Stimulated activated CD8-positive, alpha-beta memory T cell treated with anti-CD3 and anti-CD28 coated beads, Interleukin-15, amount 100 ng/mL, for 48 hours (primary cell): ENCODE measurements around the gene TRHDE.

Experiments
- DNase-seq, 2 donors: peaks; one replicate each; pipeline ENCODE4 v3.0.0-alpha.2; 2020; ENCODE audit warnings: low read depth in 2 of 2

TRHDE gene

DNA sequence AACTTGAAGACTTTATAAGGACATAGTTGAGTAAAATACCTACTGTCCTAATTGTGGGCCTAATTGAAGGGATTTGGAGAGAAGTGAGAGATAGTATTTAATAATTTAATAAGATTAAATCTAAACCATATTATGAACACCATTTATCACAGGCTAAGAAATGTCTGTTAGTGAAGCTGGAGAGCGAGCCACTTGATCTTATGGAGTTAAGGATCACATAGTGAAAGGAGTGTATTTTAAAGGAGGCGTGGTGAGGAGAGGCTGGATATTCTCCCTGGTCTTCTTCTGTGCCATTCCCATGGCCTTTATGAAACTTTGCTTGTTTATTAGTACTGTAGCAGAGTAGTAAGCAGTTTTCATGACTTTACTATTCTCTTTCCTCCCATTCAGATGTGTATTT is 172.4 kb downstream of the TRHDE start:
- DNase-seq, result no peak

DNA sequence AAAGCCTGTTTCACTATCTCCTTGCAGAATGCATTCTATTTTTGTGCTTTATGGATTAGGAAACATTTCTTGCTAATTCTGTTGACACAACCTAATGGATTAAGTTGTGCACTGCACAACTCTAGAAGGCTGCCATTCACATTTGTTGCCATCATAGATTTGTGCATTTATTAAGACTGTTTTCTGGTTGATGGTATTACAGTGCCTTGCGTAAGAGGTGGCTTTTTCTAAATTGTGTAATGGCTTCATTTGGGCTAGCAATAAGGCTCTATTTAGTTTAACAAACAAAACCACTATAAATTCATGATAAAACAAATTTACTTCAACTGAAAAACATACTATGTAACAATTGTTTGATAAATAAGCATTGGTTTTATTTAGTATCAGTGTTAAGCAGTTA is 175.9 kb downstream of the TRHDE start:
- DNase-seq, result no peak

DNA sequence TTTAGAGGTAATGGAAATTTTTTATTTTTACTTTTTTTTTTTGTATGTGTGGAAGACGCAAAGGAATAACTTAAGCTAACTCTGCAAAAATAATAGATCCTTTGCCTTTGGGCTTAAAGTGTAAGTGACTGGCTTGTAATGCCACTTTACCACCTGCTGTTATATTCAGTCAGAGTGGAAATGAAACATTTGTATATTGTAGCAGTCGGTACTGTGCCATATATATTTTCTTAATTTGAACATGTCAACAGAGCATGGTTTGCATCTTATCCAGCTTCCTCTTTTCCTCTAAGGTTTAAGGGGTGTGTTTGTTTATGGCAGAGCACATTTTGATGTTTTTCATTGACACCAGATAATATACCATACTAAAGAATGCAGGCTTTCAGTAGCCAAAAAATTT is 176.6 kb downstream of the TRHDE start:
- DNase-seq, result no peak

DNA sequence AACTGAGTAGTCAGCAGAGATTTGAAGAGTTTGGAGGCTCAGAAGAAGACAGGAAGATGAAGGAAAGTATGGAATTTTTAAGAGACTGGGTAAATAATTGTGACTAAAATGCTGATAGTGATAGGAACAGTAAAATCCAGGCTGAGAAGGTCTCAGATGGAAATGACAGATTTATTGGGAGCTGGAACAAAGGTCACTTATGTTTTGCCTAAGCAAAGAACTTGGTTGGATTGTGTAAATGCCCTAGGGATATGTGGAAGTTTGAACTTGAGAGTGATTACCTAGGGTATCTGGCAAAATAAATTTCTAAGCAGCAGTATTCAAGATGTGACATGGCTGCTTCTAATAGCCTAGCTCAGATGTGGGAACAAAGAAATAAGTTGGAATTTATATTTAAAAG is 180.9 kb downstream of the TRHDE start:
- no peak for DNase-seq

DNA sequence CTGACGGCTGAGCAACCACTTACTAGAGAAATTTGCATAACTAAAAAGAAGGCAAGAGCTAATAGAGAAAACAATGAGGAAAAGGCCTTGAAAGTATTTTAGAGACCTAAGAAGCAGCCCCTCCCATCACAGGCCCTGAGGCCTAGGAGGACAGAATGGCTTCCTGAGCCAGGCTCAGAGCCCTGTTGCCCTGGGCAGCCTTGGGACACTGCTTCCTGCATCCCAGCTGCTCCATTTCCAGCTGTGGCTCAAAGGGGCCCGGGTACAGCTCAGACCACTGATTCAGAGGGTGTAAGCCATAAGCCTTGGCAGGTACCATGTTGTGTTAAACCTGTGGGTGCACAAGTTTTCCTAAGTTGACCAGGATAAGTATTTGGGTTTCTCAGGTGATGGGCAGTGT is 181.4 kb downstream of the TRHDE start:
- no peak for DNase-seq

DNA sequence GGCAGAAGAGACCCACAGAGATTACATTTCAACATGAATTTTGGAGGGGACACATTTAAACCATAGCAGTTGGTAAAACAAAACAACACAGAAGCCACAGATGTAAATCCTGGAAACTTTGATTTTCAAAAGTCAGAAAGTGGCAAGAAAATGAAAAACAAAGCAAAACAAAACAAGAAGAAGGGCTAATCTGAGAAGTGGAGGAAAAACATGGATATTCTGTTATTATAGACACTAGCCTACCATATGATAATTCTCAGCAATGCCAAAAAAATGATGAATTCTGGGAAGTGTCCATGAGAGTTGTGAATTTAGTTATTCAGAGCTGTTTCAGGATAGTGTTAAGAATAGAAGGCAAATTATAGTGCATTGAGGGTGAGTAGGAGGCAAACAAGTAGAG is 192.3 kb downstream of the TRHDE start:
- DNase-seq, result no peak

DNA sequence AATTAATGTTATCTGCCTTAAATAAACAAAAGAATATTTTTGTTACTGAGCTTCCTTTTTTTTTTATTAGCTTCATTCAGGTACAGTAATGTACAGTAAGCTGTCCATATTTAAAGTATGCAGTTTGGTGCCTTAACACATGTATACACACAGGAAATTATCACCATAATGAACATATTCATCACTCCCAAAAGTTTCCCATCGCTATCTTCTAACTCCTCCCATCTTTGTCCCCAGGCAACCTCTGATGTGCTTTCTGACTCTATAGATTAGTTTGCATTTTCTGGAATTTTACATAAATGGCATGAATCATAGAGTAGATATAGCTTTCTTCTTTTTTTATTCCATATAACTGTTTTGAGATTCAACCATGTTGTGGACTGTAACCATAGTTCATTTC is 193.0 kb downstream of the TRHDE start:
- DNase-seq, result no peak

DNA sequence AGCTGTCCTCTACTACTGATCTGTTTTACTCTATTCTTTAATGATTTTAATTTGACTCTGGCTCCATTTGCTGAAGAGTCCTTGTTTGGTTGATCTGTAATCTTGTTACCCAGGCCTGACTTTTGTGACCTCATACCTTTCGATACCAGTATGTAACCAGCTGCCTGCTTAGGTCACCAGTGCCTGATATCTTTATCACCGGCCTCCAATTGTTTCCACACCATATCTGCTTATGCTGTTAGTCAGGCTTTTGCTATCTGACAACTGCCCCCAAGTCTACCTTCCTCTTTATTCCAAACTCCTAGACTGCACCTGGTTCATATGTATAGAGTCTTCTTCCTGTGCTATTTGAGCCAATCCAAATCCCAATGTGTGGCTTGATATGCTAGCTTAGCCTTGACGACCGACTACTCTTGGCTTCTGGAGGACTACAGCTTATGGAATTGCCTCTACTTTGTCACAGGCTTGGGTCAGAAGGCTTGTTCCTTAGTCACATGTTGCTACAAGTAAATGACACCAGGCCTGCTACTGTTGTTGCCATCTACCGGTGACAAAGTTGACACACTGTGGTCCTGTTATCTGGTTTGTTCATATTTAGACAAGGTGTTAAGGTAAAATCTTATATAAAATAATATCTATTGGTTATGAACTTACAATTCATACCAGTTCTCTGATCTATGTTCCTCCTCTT is 193.9 kb downstream of the TRHDE start:
- DNase-seq, result no peak

DNA sequence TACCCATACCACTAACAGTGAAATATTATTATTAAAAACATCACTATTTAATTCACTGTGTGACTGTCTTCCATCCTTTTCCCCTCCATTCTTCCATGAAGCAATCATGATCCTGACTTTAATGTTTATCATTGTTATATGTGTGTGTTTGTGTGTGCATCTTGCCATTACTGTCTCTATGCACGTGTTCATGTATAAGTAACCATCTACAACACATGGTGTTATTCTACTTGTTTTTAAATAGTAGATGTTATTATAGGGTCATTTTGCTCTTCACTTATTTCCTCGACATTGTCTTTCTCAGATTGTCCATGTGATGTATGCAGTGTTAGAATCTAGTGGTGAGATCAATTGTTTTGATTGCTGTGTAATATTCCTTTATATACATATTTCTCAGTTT is 195.8 kb downstream of the TRHDE start:
- DNase-seq, result no peak

DNA sequence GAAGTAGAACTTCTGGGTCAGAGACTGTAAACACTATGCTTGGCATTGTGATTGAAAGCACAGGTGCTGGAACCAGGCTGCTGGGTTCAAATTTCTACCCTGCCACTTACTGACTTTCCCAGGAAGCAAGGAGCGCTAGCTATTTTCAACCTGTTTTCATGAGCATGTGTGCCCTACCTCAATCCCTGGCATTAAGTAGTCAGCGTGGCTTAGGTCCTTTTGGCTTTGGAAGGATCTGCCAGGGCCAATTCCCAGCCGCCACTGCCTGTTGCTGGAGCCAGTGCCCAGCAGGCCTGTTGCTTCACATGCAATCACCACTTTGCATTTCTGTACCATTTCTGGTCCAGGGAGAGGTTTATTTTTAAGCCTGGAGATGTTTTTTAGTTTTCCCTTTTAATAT is 196.3 kb downstream of the TRHDE start:
- no peak for DNase-seq

DNA sequence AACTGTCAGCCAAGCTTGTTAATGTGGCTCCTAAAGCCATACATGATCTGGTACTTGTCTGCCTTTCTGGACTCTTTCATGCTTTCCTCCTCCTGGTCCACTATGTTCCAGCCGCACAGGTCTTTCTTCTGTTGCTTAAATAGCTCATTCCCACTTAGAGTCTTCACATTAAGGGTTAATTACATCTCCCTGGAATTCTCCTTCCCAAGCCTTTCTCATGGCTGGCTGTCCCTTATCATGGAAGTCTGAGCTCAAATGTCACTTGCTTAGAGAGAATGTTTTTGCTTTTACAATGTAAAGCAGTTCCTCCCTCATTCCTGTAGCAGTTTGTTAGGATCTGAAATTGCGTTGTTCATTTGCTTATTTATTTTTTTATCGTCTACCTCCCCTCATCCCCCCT is 199.6 kb downstream of the TRHDE start:
- DNase-seq, result no peak

DNA sequence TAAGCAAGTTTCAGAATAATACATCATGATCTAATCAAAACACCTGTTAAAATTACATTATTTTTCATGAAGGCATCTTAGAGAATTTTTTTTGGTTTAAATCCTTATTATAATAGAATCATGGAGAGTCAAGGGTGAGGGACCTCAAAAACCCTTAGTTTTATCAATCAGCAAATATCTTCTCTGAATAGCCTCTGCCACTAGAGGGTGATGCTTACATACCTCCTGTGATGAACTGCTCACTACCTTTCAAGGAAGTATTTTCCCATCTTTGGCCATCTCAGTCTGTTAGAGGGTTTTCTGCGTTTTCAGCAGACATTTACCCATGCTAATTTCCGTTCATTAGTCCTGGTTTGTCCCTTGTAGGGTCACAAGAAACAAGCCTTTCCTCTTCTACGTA is 200.2 kb downstream of the TRHDE start:
- DNase-seq, result no peak

DNA sequence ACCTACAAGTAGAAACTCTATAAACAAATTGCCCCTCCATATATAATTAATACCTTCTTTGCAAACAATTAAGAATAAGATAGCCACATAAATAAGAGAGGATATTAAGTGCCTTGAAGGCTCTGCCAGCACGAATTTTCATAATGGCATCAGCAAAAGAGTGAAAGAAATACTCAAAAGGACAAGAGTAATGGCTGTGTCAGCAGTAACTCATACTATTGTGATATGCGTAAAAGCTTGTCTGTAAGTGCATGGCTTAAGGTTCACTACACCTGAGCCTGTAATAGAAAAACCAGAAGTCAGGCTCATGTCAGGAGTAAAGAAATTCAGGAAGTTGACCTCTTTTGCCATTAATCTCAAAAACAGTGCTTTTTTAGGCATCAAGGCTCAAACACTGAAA is 204.1 kb downstream of the TRHDE start:
- no peak for DNase-seq

DNA sequence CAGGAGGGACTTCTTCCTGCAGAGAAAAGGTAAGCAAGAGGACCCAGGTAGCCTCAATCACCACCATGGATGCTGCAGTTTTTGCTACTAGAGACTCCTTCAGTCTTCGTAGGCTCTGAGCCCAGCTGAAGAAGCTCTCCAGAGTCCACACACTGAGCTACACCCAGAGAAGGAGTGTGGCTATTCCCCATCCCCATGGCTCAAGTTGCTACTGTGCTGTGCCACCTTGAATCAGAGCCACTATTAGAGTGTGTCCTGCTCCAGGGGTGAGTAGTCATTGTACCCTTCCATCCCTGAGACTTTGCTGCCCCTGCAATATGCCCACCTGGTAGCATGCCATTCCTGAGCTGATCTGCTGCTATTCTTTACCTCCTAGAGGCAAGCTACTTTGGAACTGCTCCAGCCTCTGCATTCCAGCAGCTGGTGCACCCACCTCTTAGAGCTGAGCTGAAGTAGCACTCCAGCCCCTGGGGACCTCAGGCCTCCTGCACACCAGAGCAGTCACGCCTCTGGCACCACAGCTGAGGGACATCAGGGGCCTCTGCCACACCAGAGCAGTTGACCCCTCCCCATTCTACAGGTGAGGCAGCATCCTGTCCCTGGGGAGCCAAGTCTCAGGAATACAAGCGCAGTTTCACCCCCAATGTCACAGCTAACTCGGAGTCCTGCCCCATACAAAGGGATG is 213.0 kb downstream of the TRHDE start:
- no peak for DNase-seq

DNA sequence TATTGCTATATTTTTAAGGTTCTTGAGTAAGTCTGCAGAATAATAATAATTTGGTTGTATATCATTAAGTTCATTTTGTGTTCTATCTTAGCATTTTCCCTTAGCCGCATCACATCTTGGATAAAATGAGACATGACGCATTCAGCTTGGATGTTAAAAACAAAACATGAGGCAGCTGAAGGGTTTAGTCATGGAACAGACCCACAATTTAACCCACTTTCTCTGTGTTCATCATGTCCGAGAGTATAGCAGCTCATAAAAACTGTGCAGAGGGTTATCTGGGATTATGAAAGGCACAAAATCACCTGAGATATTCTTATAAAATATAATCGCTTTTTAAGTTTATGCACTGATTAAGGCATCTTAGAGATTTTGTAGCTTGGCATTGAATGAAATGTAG is 219.3 kb downstream of the TRHDE start:
- no peak for DNase-seq

DNA sequence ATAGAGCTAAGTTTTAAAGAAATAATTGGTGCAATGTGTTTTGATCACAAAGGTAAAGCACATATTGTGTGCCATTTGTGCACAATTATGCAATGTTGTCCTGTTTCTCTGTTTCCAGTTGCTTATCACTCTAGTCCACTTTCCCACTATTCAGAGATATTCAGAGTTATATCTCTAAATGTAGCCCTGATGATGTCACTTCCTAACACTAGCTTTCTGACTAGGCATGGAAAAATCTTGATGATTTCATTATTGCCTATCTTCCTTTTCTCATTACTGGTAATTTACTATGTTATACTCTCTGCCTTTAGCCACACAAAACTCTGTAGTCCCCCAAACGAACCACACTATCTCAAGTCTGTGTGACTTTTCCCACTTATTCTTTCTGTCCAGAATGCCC is 221.2 kb downstream of the TRHDE start:
- DNase-seq, result no peak

DNA sequence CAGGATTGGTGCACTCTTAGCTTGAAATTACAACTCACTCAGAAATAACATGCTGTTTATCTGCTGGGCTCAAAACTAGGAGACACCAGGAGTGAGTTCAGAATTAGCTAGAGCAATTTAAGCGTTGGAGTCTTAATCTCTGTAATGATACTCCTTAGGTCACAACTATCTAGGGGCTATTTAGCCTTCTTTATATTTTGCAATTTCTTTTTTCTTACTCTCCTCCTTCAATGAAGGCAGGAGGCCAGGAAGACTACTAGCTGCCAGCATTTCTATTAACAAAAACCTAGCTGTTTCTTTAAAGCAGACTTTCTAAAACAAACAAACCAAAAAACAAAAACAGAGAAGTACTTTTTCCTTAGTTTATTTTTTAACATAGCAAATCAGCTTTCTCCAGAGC is 226.2 kb downstream of the TRHDE start:
- DNase-seq, result no peak

DNA sequence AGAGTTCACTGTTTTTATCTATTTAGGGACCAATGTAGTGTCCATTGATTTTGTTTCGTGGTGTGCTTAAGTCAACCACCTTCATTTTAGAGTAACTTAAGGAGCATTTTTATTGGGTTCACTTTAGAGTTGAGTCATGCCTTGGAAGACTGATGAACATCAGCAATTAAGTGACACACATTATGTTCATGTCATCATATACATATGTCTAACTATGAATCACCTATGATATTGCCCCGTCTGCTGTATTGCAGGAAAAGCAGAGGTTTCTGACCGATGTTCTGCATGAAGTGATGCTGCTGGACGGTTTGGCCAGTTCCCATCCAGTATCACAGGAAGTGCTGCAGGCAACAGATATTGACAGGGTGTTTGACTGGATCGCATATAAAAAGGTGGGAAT is 227.1 kb downstream of the TRHDE start:
- no peak for DNase-seq

DNA sequence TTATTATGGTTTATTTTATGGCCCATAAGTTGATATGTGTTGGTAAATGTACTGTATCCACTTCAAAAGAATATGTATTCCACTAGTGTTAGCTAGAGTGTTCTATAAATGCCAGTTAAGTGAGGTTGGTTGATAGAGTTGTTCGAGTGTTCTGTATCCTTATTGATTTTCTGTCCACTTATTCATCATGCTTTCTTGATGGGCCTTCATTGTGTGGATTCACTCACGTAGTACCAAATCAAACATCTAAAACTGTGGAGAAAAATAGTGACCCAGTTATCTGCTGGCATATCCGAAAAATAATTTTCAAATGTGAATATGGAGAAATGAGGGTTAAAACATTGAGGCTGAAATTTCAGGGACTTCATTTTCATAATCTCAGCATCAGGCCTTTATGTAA is 230.4 kb downstream of the TRHDE start:
- DNase-seq, result no peak

DNA sequence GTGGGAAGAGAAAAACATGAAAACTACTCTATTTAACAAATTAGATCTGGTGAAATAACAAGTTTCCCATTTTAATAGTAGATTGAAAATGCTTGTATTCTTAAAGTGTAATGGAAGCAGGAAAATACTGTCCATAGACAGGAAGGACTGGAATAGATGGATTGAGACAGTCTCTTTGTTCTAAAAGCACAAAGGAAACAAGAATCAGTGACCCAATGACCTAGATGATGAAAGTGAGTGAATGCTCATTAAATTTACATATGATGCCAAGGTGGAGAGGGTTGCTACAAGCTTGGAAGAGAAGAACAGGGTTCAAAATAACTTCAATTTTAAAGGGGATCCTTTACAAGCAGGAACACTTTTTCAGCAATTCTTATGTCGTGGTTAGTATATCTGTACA is 233.1 kb downstream of the TRHDE start:
- no peak for DNase-seq

DNA sequence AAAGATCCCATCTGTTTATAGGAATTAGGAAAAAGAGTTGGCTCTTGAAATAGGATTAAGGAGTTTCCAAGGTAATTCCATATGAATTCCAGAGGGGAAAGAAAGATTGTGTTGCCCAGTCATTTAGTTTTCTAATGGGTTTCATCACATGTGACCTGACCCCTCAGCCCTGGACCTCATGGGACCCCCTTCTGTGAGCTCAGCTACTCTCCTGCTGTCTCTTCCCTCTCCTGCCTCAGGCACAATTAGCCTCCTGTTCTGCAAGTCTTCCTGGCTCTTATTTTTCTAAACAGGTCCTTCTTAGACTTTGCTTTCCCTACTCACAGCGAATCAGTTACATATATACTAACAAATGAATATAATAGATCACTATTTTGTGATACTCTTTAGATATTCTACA is 237.7 kb downstream of the TRHDE start:
- no peak for DNase-seq

DNA sequence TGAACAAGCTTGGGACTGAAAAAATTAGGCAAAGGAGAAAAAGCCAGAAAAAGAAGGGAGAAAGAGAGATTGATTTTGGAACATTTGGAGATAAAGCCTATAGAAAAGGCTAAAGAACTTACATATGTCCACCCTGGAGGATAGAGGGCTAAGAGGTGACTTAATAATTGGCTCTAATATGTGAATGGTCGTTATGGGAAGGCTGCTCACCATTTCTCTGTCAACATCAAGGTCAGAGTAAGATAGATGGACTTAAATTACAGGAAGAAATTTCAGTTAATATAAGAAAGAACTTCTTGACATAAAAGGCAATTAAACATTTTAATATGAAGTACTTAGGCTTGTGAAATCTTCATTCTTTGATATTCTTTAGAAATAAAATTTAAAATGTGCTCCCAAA is 238.6 kb downstream of the TRHDE start:
- no peak for DNase-seq

DNA sequence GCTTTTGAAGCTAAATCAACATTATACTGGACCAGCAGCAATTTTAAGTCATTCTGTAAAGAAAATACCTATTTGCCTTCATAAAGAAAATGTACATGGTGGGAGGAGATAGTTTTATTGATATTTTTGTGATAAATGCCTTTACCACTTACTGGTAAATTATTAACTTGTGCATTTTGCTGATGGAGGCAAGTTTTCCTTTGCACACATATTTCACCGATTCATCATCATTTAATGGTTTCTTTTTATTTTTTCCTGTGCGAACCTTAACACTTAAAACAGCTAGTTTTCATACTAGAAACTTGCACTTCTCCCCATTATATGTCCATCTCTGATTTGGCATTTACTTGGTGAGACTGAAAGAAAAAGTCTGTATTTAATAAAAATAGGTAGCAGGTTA is 239.3 kb downstream of the TRHDE start:
- DNase-seq, result no peak

DNA sequence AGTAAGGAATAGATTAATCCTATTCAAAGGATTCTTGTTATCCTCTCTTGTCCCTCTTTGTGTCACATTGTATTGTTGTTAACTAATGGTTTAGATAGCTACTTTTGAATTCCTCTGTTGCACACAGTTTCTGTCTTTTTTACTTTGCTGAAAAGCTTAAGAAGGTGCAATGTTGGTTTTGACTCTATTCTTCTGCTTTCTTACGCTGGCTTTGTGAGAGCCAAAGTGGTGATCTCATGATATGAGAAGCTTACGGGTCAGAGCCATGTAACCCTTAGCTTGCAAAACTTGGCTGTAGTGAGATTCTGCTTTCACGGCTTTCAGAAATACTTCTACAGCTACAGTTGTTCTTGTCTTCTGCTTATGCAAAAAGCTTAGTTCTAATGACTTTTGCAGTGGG is 239.7 kb downstream of the TRHDE start:
- DNase-seq, result no peak
